ENCODE data around the gene NALCN.

The NALCN gene

GRCh38 chr13:101248739-101249514 is 167.4 kb downstream of the NALCN start:
- TF ChIP-seq CTCF (conservative IDR thresholded peaks at IDR 0.05; ENCODE audit: low read depth) = no peak
- DNase-seq (ENCODE audit: low spot score) = no peak
- ChIA-PET POLR2A (ENCODE audit: low non-redundant PET) (no interaction called here), CTCF (no interaction called here)
- H3K27ac ChIP-seq = no peak overlapping the region

- no peak for TF ChIP-seq CTCF (conservative IDR thresholded peaks at IDR 0.05; ENCODE audit: low read depth)
- no peak overlapping the region for H3K27ac ChIP-seq
- ChIA-PET POLR2A (ENCODE audit: low non-redundant PET) (no interaction called here), CTCF (interaction anchor here (0.6 kb wide), 1 partner anchor 41 kb away, joined by 5 read pairs; no protein-coding TSS in a partner anchor)
- peak; percentile 43 for DNase-seq (ENCODE audit: low spot score)
These were observed 173.6 kb downstream of the NALCN start for GRCh38 chr13:101242720-101243119.

GRCh38 chr13:101238555-101238954 is 177.8 kb downstream of the NALCN start:
- POLR2A ChIA-PET (ENCODE audit: low non-redundant PET) = no interaction called here
- no peak for DNase-seq (ENCODE audit: low spot score)
- no peak for TF ChIP-seq CTCF (conservative IDR thresholded peaks at IDR 0.05; ENCODE audit: low read depth)
- no peak overlapping the region for H3K27ac ChIP-seq
- CTCF ChIA-PET = no interaction called here

GRCh38 chr13:101231751-101232428 is 184.4 kb downstream of the NALCN start:
- ChIA-PET CTCF (interaction anchor here (0.6 kb wide), 1 partner anchor 50 kb away, joined by 3 read pairs; no protein-coding TSS in a partner anchor), POLR2A (ENCODE audit: low non-redundant PET) (no interaction called here)
- TF ChIP-seq CTCF (conservative IDR thresholded peaks at IDR 0.05; ENCODE audit: low read depth) = no peak
- peak; percentile 15 for DNase-seq (ENCODE audit: low spot score)
- no peak overlapping the region for H3K27ac ChIP-seq

GRCh38 chr13:101230271-101230890 is 185.9 kb downstream of the NALCN start:
- POLR2A ChIA-PET (ENCODE audit: low non-redundant PET) = no interaction called here
- TF ChIP-seq CTCF (conservative IDR thresholded peaks at IDR 0.05; ENCODE audit: low read depth) = no peak
- no peak for DNase-seq (ENCODE audit: low spot score)
- H3K27ac ChIP-seq = no peak overlapping the region
- CTCF ChIA-PET = no interaction called here

GRCh38 chr13:101219609-101220265 is 196.6 kb downstream of the NALCN start:
- ChIA-PET CTCF (no interaction called here), POLR2A (ENCODE audit: low non-redundant PET) (no interaction called here)
- no peak for DNase-seq (ENCODE audit: low spot score)
- H3K27ac ChIP-seq = no peak overlapping the region
- no peak for TF ChIP-seq CTCF (conservative IDR thresholded peaks at IDR 0.05; ENCODE audit: low read depth)

All from RWPE1 (cell line).